Muscle of back (tissue), 11 donors: Measurements from ENCODE around the gene RNASEH2B. TPM values are rescaled to one million over a fixed set of nuclear protein-coding genes. Genes with fewer than 3 reads are reported as not detected.

Experiments
- DNase-seq, 3 donors: peaks; one replicate each; pipeline versions ENCODE4 v3.0.0 to v3.0.0-alpha.2; 2013
- polyA plus RNA-seq, 10 donors: library from polyadenylated mRNA; unstranded; fragments of 120-200 nt; gene quantifications; one replicate each; pipeline ENCODE4 v1.2.1, GENCODE V29; 2013; ENCODE audit not compliant: insufficient read length in 10 of 10

RNASEH2B gene
- polyA plus RNA-seq, 10 donors: 27.9 to 52.0 (median 36.5) TPM

- DNase-seq: no peak
These were observed 25.3 kb downstream of the RNASEH2B start for GRCh38 chr13:50934735-50935435.

GRCh38 chr13:50936679-50937078, 27.1 kb downstream of the RNASEH2B start:
- no peak for DNase-seq

GRCh38 chr13:50940509-50940908, 30.9 kb downstream of the RNASEH2B start:
- DNase-seq: no peak

DNA sequence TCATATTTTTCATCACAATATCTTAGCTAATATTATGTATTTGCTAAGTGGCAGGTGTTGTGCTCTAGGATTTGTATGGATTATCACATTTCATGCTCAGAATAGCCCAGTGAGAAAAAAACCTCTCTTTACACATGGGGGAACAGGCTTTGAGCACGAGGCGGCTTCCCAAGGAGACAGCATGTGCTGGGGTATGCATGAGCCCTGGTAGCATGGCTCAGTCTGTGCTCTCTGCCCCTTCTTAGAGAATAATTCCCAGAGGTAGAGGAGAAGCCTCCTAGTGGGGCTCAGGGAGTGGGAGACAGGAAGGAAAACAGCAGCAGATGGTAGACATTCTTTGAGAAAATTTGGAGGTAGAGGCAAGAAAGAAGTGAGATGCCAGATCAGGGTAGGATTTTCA, 31.6 kb downstream of the RNASEH2B start:
- DNase-seq: no peak

GRCh38 chr13:50942630-50943311, 33.2 kb downstream of the RNASEH2B start:
- no peak for DNase-seq

- no peak for DNase-seq
These were observed 36.1 kb downstream of the RNASEH2B start for GRCh38 chr13:50945669-50946068.

GRCh38 chr13:50948601-50949000, 39.0 kb downstream of the RNASEH2B start:
- DNase-seq: no peak

DNA sequence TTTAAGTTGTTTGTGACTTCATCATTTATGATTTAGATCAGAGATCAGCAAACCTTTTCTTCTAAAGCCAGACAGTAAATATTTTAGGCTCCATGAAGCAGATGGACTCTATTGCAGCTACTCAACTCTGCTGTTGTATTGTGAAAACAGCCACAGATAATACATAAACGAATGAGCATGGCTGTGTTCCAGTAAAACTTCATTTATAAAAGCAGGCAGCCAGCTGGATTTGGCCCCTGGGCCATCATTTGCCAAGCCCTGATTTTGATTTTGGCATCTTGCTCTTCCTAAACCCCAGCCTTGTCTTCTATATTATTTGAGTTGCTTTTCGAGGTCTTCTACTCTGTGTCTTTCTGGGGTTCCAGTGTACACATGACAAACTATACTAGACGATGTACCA, 41.3 kb downstream of the RNASEH2B start:
- peak in 2 of 3 donors; percentile 39 to 48 for DNase-seq

GRCh38 chr13:50951366-50951765, 41.8 kb downstream of the RNASEH2B start:
- peak; percentile 72 to 74 (median 72) for DNase-seq

DNA sequence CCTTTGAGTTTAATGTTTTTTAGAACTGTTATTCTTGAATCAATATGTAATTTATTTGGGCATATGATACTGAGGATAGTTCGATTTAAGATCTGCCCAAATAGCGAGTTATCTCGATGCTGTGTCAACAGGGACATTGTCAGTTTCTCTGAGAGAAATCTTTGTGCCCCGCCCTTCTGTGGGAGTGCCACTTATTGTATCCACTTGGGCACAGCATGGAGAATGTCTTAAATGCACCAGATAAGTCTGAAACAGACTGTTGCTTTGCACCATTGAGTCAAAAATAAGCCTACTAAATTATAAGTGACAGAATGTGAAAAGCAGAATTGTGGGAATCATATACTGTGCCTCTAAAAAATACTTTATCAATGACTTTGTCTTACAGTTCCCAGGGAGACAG, 45.6 kb downstream of the RNASEH2B start:
- DNase-seq: no peak

DNA sequence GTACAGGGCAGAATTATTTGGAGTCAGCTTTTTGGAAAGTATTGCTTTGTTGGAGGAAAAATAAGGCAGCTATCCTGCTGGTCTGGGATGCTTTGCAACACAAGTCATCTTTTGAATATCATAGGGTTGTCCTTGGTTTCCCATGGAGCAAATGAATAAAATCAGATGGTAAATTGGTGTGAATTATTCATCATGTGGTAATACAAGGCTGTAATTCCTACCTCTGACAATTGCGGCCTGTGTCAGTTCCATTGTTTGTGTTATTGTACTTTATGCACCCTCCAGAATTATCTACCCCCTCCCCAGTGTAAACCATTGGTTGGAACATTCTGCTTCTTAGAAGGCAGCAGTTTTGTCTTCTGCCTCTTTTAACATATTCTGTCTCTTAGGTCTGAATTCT, 46.2 kb downstream of the RNASEH2B start:
- no peak for DNase-seq

DNA sequence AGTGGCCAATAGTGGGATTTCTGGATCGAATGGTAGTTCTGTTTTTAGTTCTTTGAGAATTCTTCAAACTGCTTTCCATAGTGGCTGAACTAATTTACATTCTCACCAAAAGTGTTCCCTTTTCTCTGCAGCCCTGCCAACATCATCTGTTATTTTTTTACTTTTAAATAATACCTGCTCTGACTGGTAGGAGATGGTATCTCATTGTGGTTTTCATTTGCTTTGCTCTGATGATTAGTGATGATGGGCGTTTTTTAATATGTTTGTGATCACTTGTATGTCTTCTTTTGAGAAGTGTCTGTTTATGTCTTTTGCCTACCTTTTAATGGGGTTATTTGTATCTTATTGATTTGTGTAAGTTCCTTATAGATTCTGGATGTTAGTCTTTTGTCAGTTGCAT, 48.0 kb downstream of the RNASEH2B start:
- no peak for DNase-seq

DNA sequence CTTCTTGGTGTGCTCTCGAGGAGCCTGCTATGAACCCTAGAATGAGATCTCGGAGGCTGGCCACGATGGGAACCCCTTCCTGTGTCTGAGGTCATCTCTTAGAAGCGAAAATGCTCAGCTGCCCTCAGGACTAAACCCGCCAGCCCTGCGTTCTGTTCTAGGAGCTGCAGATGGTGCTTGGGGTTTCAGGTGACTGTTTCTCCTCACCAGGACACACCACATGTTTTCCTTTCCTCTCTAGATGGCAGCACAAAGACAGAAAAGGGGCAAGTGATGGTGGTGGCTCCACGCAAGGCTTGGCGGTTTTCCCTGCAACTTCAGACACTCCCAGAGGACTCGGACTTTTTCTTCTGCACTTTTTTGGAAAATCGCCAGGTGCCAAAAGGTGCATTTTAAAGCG, 60.1 kb downstream of the RNASEH2B start:
- peak in 1 of 3 donors; percentile 22 for DNase-seq

- no peak for DNase-seq
These were observed 61.4 kb downstream of the RNASEH2B start for GRCh38 chr13:50970956-50971355.

GRCh38 chr13:50974268-50974667, 64.7 kb downstream of the RNASEH2B start:
- no peak for DNase-seq

DNA sequence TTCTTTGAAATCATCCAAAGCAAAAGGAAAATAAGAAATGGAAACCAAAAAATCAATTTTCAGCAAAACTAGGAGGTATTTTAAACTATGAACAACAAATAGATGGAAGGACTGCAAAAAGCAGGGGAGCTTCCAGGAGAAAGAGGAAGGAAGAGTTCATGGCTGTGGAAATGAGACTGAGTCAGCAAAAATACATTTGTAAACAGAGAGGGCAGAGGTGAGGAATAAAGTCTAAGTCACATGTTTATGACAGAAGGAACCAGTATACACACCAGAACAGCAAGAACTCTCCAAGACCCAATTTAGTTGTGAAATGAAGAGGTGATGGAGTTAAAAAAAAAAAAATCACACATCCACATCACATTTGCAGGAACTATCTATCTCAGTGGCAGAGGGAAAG, 69.6 kb downstream of the RNASEH2B start:
- DNase-seq: no peak

DNA sequence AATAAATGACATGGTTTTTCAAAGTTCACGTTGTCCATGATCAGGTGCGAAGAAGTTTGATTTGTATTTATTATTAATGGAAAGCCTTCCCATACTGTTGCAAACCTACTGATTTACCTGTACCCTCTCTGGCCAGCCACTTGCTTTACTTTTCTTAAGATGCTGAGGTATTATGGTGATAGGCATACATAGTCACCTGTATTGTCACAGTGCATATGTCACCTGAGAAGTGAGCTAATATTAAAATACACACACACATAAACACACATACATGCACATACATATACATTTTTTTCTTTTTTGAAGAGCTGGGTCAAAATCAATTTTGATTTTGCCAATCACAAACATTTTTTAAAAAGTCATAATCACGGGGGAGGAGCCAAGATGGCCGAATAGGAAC, 72.1 kb downstream of the RNASEH2B start:
- DNase-seq: no peak

- DNase-seq: peak in 1 of 3 donors; percentile 73
These were observed 79.9 kb downstream of the RNASEH2B start for GRCh38 chr13:50989476-50989875.

DNA sequence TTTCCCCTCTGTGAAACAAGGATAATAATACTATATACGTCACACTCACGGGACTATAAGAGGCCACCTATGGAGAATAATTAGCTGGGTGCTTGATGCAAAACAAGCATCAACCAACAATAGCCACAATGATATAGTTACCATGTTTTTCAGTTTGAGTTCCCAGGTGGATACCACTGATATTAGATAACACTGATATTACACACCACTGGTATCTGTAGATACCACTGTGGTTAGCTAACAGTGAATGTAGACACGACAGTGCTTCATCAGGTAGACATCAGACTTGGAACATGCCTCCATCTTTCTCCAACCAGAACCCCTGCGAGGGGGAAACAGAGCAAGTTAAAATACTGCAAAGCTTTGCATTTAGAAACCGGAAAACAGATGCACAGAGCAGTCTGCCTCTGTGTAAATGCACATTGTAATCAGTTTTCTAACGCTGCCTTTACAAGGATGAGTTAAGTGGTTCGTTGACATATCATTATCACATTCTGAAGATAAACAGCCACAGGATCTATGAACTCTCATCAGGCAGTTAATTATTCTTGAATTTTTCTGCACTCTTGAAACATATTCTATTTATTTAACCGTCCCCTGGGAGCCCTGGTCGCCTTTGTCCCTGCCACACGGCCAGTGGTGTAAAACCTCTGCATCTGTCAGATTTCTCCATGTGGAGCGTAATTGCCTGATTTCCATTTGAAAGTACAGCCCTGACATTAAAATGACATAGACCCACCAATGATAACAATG, 80.7 kb downstream of the RNASEH2B start:
- DNase-seq: no peak

- peak in 2 of 3 donors; percentile 69 to 86 for DNase-seq
These were observed 81.4 kb downstream of the RNASEH2B start for GRCh38 chr13:50990818-50991506.

- DNase-seq: peak in 1 of 3 donors; percentile 63
These were observed 82.3 kb downstream of the RNASEH2B start for GRCh38 chr13:50991579-50992521.
